Measurements from ENCODE around the gene ZNF385C. TPM values are rescaled to one million over a fixed set of nuclear protein-coding genes. Genes with fewer than 3 reads are reported as not detected.
"Not testable (repeated sequence)": the region's sequence is repeated elsewhere in the genome, so short reads cannot be mapped to it uniquely, and the experiment has no call there.

Gene ZNF385C
- polyA plus RNA-seq, 1 donor, result 8.0 TPM

GRCh38 chr17:42045719-42046118, 52.6 kb downstream of the ZNF385C start:
- no peak for DNase-seq

- no peak for DNase-seq
Measured at GRCh38 chr17:42042598-42043319, 55.5 kb downstream of the ZNF385C start.

GRCh38 chr17:42041619-42042018, 56.7 kb downstream of the ZNF385C start:
- DNase-seq, result no peak

GRCh38 chr17:42040818-42041217, 57.5 kb downstream of the ZNF385C start:
- no peak for DNase-seq

GRCh38 chr17:42039794-42040763, 58.2 kb downstream of the ZNF385C start:
- DNase-seq, result no peak

GRCh38 chr17:42038221-42038973, 59.9 kb downstream of the ZNF385C start:
- DNase-seq, result no peak

GRCh38 chr17:42034059-42034458, 64.2 kb downstream of the ZNF385C start:
- no peak for DNase-seq

GRCh38 chr17:42031584-42031983, 66.7 kb downstream of the ZNF385C start:
- no peak for DNase-seq

GRCh38 chr17:42028791-42029127, 69.5 kb downstream of the ZNF385C start:
- DNase-seq, result no peak

GRCh38 chr17:42027961-42028790, 70.1 kb downstream of the ZNF385C start:
- no peak for DNase-seq

GRCh38 chr17:42027590-42027889, 70.7 kb downstream of the ZNF385C start:
- DNase-seq, result no peak

GRCh38 chr17:42026857-42027589, 71.2 kb downstream of the ZNF385C start:
- DNase-seq, result no peak

GRCh38 chr17:42025936-42026335, 72.3 kb downstream of the ZNF385C start:
- no peak for DNase-seq

- DNase-seq, result no peak
Measured at GRCh38 chr17:42025191-42025579, 73.1 kb downstream of the ZNF385C start.

- no peak for DNase-seq
Measured at GRCh38 chr17:42023524-42024349, 74.5 kb downstream of the ZNF385C start.

GRCh38 chr17:42020845-42021244, 77.4 kb downstream of the ZNF385C start:
- not testable (repeated sequence) for DNase-seq

GRCh38 chr17:42019509-42020404, 78.5 kb downstream of the ZNF385C start, which contains the start of gene NKIRAS2:
TSS of gene NKIRAS2 (plus strand) at chr17:42020090. CDS start at chr17:42021578, 1,488 bp downstream.
- DNase-seq, result peak; percentile 89

- no peak for DNase-seq
Measured at GRCh38 chr17:42018988-42019387, 79.3 kb downstream of the ZNF385C start.

- DNase-seq, result no peak
Measured at GRCh38 chr17:42018339-42018738, 79.9 kb downstream of the ZNF385C start.

GRCh38 chr17:42017866-42018200, 80.4 kb downstream of the ZNF385C start:
- no peak for DNase-seq

All from hindlimb muscle (tissue), 1 donor.